HCT116 (cell line): ENCODE data around the gene LMO2. TPM values are rescaled to one million over a fixed set of nuclear protein-coding genes. Genes with fewer than 3 reads are reported as not detected.

Experiments used
- ATAC-seq: fragments of 200-7000 bp; cut with Tn5 transposase; 2 replicates; pipeline ENCODE4 v1.9.1; 2020; ENCODE audit warnings: mild to moderate bottlenecking, moderate library complexity
- BruUV-seq: library from RNA; stranded (reverse); fragments of 400-500 nt; replicated peaks from 2 replicates; lab custom pipeline; 2021; lab: Mats Ljungman, UMichigan
- CTCF ChIA-PET: fragments of 300-600 bp; sonication (Branson Sonifier 250); formaldehyde crosslinking; loops from one replicate; lab custom pipeline; 2021; ENCODE audit warnings: antibody characterized with exemption; lab: Charles Lee
- POLR2A ChIA-PET: fragments of 300-600, 350-600 bp; sonication (Branson Sonifier 250); formaldehyde crosslinking; loops from one replicate; lab custom pipeline; 2021; ENCODE audit warnings: antibody characterized with exemption; lab: Charles Lee
- RAD21 ChIA-PET, 2 experiments: fragments of 300-600 bp; sonication (Branson Sonifier 250); formaldehyde crosslinking; loops; one replicate each; lab custom pipeline; 2023; ENCODE audit warnings: low total read pairs in 2 of 2; ENCODE audit not compliant: uncharacterized antibody in 2 of 2, unreplicated experiment in 2 of 2, low non-redundant PET in 1 of 2; lab: Charles Lee
- DNase-seq: peaks from one replicate; pipeline ENCODE4 v3.0.0-alpha.2; 2010; ENCODE audit warnings: low read depth, low spot score
- H2AFZ ChIP-seq: fragments of 200-600 bp; shearing (Covaris generic), sonication (generic); 2 replicates; pipeline ENCODE4 v1.6.1; 2017; ENCODE audit warnings: low read depth, mixed run types, mixed read lengths, antibody characterized with exemption, low read length; ENCODE audit not compliant: poor library complexity, severe bottlenecking
- H3K27ac ChIP-seq: 2 replicates; pipeline ENCODE4 v1.5.1; 2012; ENCODE audit warnings: low read depth, low read length
- H3K27me3 ChIP-seq: fragments of 200-600 bp; sonication (generic); 2 replicates; pipeline ENCODE4 v1.6.1; 2016; ENCODE audit warnings: mixed run types, low read length, mixed read lengths; ENCODE audit not compliant: insufficient read depth
- H3K36me3 ChIP-seq, 2 experiments: fragments of 200-500 bp in 1 of 2; fragments of 200-600 bp in 1 of 2; sonication (Bioruptor generic) in 1 of 2; sonication (generic) in 1 of 2; 2 replicates each; pipeline versions ENCODE4 v1.5.1 to v1.6.1; 2014 to 2016; ENCODE audit warnings: low read length in 2 of 2, inconsistent platforms in 1 of 2, mixed read lengths in 1 of 2, mixed run types in 1 of 2; ENCODE audit not compliant: insufficient read depth in 2 of 2, control insufficient read depth in 1 of 2
- H3K4me1 ChIP-seq, 2 experiments: fragments of 200-600 bp in 1 of 2; sonication (generic) in 1 of 2; 2 replicates each; pipeline versions ENCODE4 v1.5.1 to v1.6.1; 2012 to 2017; ENCODE audit warnings: low read length in 2 of 2, inconsistent platforms in 1 of 2, mild to moderate bottlenecking in 1 of 2, mixed read lengths in 1 of 2, mixed run types in 1 of 2, moderate library complexity in 1 of 2; ENCODE audit not compliant: insufficient read depth in 2 of 2, control insufficient read depth in 1 of 2
- H3K4me2 ChIP-seq: fragments of 200-600 bp; sonication (generic); 2 replicates; pipeline ENCODE4 v1.6.1; 2017; ENCODE audit warnings: mixed run types, low read length, mixed read lengths
- H3K4me3 ChIP-seq, 2 experiments: fragments of 200-600 bp in 1 of 2; sonication (generic) in 1 of 2; replicated peaks in 1 of 2; 2 replicates each; pipeline ENCODE4 v1.5.1; 2011 to 2016; ENCODE audit warnings: low read length in 2 of 2, control low read depth in 1 of 2, low read depth in 1 of 2, mild to moderate bottlenecking in 1 of 2, mixed read lengths in 1 of 2, mixed run types in 1 of 2
- H3K79me2 ChIP-seq: fragments of 200-600 bp; sonication (generic); 2 replicates; pipeline ENCODE4 v1.6.1; 2017; ENCODE audit warnings: mild to moderate bottlenecking, mixed run types, low read length, moderate library complexity, mixed read lengths; ENCODE audit not compliant: insufficient read depth
- H3K9ac ChIP-seq: fragments of 200-600 bp; sonication (generic); 2 replicates; pipeline ENCODE4 v1.6.1; 2016; ENCODE audit warnings: low read length, mixed read lengths
- H3K9me2 ChIP-seq: fragments of 200-600 bp; sonication (generic), shearing (Covaris generic); 2 replicates; pipeline ENCODE4 v1.6.1; 2017; ENCODE audit warnings: mixed run types, mild to moderate bottlenecking, moderate library complexity; ENCODE audit not compliant: insufficient read depth
- H3K9me3 ChIP-seq, 2 experiments: fragments of 200-500 bp in 1 of 2; fragments of 200-600 bp in 1 of 2; sonication (Bioruptor generic) in 1 of 2; sonication (generic) in 1 of 2; 2 replicates each; pipeline ENCODE4 v1.6.1; 2014 to 2017; ENCODE audit warnings: low read length in 2 of 2, mixed read lengths in 2 of 2, inconsistent platforms in 1 of 2, low read depth in 1 of 2, mild to moderate bottlenecking in 1 of 2, mixed run types in 1 of 2, moderate library complexity in 1 of 2; ENCODE audit not compliant: control insufficient read depth in 1 of 2, insufficient read depth in 1 of 2
- H4K20me1 ChIP-seq: fragments of 200-600 bp; sonication (generic), shearing (Covaris generic); 2 replicates; pipeline ENCODE4 v1.6.1; 2017; ENCODE audit warnings: mixed run types, mild to moderate bottlenecking, moderate library complexity; ENCODE audit not compliant: insufficient read depth
- ATF3 ChIP-seq: IDR thresholded peaks from 2 replicates; pipeline ENCODE4 v1.6.1; 2012
- CBX3 ChIP-seq: IDR thresholded peaks from 2 replicates; pipeline ENCODE4 v1.6.1; 2012; ENCODE audit warnings: low read depth
- CEBPB ChIP-seq: IDR thresholded peaks from 2 replicates; pipeline ENCODE4 v1.6.1; 2012; ENCODE audit warnings: low read depth
- CTCF ChIP-seq, 3 experiments: fragments of 200-600 bp in 1 of 3; sonication (generic) in 1 of 3; IDR thresholded peaks in 2 of 3; conservative IDR thresholded peaks in 1 of 3; 2 replicates each; pipeline ENCODE4 v1.5.1; 2012 to 2017; ENCODE audit warnings: low read depth in 2 of 3, low read length in 2 of 3, antibody characterized with exemption in 1 of 3, borderline replicate concordance in 1 of 3, control low read depth in 1 of 3, mild to moderate bottlenecking in 1 of 3, mixed read lengths in 1 of 3, mixed run types in 1 of 3, moderate library complexity in 1 of 3; ENCODE audit not compliant: insufficient read depth in 1 of 3
- EGR1 ChIP-seq: IDR thresholded peaks from 2 replicates; pipeline ENCODE4 v1.6.1; 2012; ENCODE audit warnings: low read depth
- ELF1 ChIP-seq: IDR thresholded peaks from 2 replicates; pipeline ENCODE4 v1.6.1; 2012; ENCODE audit warnings: low read depth, borderline replicate concordance
- EZH2phosphoT487 ChIP-seq: fragments of 200-600 bp; IDR thresholded peaks from 2 replicates; pipeline ENCODE4 v1.6.1; 2018; ENCODE audit warnings: antibody characterized with exemption, borderline replicate concordance
- FOSL1 ChIP-seq: IDR thresholded peaks from 2 replicates; pipeline ENCODE4 v1.6.1; 2012; ENCODE audit warnings: low read depth
- JUND ChIP-seq: IDR thresholded peaks from 2 replicates; pipeline ENCODE4 v1.6.1; 2012
- POLR2A ChIP-seq: IDR thresholded peaks from 2 replicates; pipeline ENCODE4 v1.7.0; 2011; ENCODE audit warnings: borderline replicate concordance; ENCODE audit not compliant: insufficient read depth, insufficient read length; ENCODE audit errors: extremely low read depth
- POLR2AphosphoS5 ChIP-seq: IDR thresholded peaks from 2 replicates; pipeline ENCODE4 v1.6.1; 2011; ENCODE audit warnings: mild to moderate bottlenecking, low read depth, low read length, moderate library complexity
- RAD21 ChIP-seq: IDR thresholded peaks from 2 replicates; pipeline ENCODE4 v1.6.1; 2012; ENCODE audit warnings: low read depth, mild to moderate bottlenecking
- REST ChIP-seq: IDR thresholded peaks from 2 replicates; pipeline ENCODE4 v1.6.1; 2012; ENCODE audit warnings: low read depth
- SIN3A ChIP-seq: IDR thresholded peaks from 2 replicates; pipeline ENCODE4 v1.6.1; 2012; ENCODE audit warnings: low read depth
- SP1 ChIP-seq: IDR thresholded peaks from 2 replicates; pipeline ENCODE4 v1.6.1; 2012; ENCODE audit warnings: low read depth
- SRF ChIP-seq: IDR thresholded peaks from 2 replicates; pipeline ENCODE4 v1.6.1; 2012; ENCODE audit warnings: low read depth
- TCF7L2 ChIP-seq: IDR thresholded peaks from 2 replicates; pipeline ENCODE4 v1.7.0; 2011; ENCODE audit warnings: borderline replicate concordance, inconsistent platforms; ENCODE audit not compliant: insufficient read depth, insufficient read length; ENCODE audit errors: extremely low read depth
- YY1 ChIP-seq: IDR thresholded peaks from 2 replicates; pipeline ENCODE4 v1.6.1; 2011; ENCODE audit warnings: low read length, low read depth, moderate library complexity, mild to moderate bottlenecking; ENCODE audit not compliant: insufficient replicate concordance; ENCODE audit errors: extremely low read depth
- ZFX ChIP-seq: fragments of 450-650 bp; IDR thresholded peaks from 2 replicates; pipeline ENCODE4 v1.6.1; 2017
- ZNF274 ChIP-seq: fragments of 200-500 bp; sonication (Bioruptor generic); IDR thresholded peaks from 2 replicates; pipeline ENCODE4 v1.6.1; 2014; ENCODE audit warnings: mild to moderate bottlenecking, low read depth, low read length, inconsistent platforms
- intact Hi-C: fragments of 100-400 bp; cut with micrococcal nuclease; formaldehyde crosslinking; loops from 2 replicates; pipeline ENCODE4 v1.10.0; 2022
- total RNA-seq: library from RNA; stranded (reverse); gene quantifications from one replicate; pipeline ENCODE4 v1.2.1, GENCODE V29; 2021; ENCODE audit not compliant: unreplicated experiment

Gene LMO2
- total RNA-seq, 1 experiment from 2014 or later, result 2.8 TPM

- Histone ChIP-seq H3K27me3 (no peaks in the 10 kb centered on the region), H3K36me3 (no peaks in the 10 kb centered on the region), H3K4me3 (no peak overlapping the region), H2AFZ (no peak overlapping the region), H3K9me3 (no peaks in the 10 kb centered on the region), H3K9me2 (no peaks in the 10 kb centered on the region), H3K79me2 (no peaks in the 10 kb centered on the region), H3K4me1 (peaks cover 10 to 30% of the 10 kb centered on the region in 2 experiments; a peak in 3 of 4 replicates), H4K20me1 (no peaks in the 10 kb centered on the region), H3K27ac (no peak overlapping the region), H3K9ac (no peak overlapping the region), H3K4me2 (no peak overlapping the region)
- ChIA-PET RAD21 (no interaction called here), CTCF (no interaction called here), POLR2A (no interaction called here)
- BruUV-seq, result no TSS peak
- no peak for DNase-seq
- TF ChIP-seq POLR2A, result no peak
- TF ChIP-seq FOSL1, result no peak
- TF ChIP-seq SIN3A, result no peak
- no peak for TF ChIP-seq POLR2AphosphoS5
- no peak for TF ChIP-seq CTCF (IDR thresholded peaks at IDR 0.05 in 2 of 3, conservative IDR thresholded peaks at IDR 0.05 in 1 of 3; ENCODE audit: borderline replicate concordance in 1 of 3, insufficient read depth in 1 of 3, low read depth in 2 of 3, low read length in 2 of 3)
- TF ChIP-seq ZFX, result no peak
- TF ChIP-seq REST, result no peak
- TF ChIP-seq TCF7L2, result no peak
- TF ChIP-seq ELF1, result no peak
- no peak for TF ChIP-seq RAD21
- no peak for TF ChIP-seq ATF3
- no peak for TF ChIP-seq CEBPB
- TF ChIP-seq JUND, result no peak
- no peak for TF ChIP-seq YY1
- no peak for TF ChIP-seq EZH2phosphoT487
- TF ChIP-seq ZNF274, result no peak
- TF ChIP-seq SRF, result no peak
- TF ChIP-seq SP1, result no peak
- TF ChIP-seq EGR1, result no peak
- TF ChIP-seq CBX3, result no peak
- no peak for ATAC-seq
- intact Hi-C loops, result no loop called here
Measured at GRCh38 chr11:33940538-33940815, 48.6 kb upstream of the LMO2 start.
